RWPE1 (cell line): ENCODE results near the gene NDUFA7.

Experiments used
- CTCF ChIA-PET: fragments of 350-600 bp; sonication (Branson Sonifier 250); formaldehyde crosslinking; extraction: SDS; loops from one replicate; lab custom pipeline; 2021; lab: Yijun Ruan, JAX
- POLR2A ChIA-PET: fragments of 400-600 bp; formaldehyde crosslinking; extraction: SDS; loops from one replicate; lab custom pipeline; 2020; ENCODE audit warnings: antibody characterized with exemption; ENCODE audit not compliant: low non-redundant PET; lab: Yijun Ruan, JAX
- DNase-seq: peaks from one replicate; pipeline ENCODE4 v3.0.0; 2012; ENCODE audit warnings: low spot score
- H3K27ac ChIP-seq: fragments of 450-650 bp; 2 replicates; pipeline ENCODE4 v1.5.1; 2017
- TF ChIP-seq, protein P1 (sequence below): fragments of 450-650 bp; conservative IDR thresholded peaks from 2 replicates; pipeline ENCODE4 v1.5.1; 2017; ENCODE audit warnings: low read depth, mild to moderate bottlenecking

NDUFA7 gene

DNA sequence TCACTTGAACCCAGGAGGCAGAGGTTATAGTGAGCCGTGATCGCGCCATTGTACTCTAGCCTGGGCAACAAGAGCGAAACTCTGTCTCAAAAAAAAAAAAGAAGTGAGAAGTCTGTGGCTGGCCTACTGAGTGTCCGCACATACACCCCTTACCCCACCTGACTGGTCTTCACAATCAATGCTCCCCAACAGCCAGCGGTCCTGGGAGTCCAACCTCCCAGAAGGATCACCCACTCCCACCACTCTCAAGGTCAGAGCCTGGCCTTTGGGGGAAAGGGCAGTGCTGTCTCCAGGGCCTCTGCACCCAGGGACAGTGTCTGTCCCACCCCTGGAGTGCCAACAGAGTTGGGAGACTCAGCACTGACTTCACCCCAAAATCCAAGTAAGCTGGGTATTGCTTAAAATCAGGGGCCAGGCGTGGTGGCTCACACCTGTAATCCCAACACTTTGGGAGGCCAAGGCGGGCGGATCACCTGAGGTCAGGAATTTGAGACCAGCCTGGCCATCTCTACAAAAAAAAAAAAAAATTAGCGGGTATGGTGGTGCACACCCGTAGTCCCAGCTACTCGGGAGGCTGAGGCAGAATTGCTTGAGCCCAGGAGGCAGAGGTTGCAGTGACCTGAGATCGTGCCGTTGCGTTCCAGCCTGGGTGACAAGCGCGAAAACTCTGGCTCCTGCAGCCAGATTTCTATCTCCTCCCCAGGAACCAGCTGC, 10.7 kb downstream of the NDUFA7 start:
- ChIA-PET CTCF (interaction anchor here (0.6 to 0.8 kb wide), 2 partner anchors 8 to 270 kb away, joined by 3 to 6 read pairs; no protein-coding TSS in a partner anchor), POLR2A (no interaction called here)
- no peak for DNase-seq
- H3K27ac ChIP-seq: peak overlapping the region; percentile 75
- TF ChIP-seq, protein P1, sequence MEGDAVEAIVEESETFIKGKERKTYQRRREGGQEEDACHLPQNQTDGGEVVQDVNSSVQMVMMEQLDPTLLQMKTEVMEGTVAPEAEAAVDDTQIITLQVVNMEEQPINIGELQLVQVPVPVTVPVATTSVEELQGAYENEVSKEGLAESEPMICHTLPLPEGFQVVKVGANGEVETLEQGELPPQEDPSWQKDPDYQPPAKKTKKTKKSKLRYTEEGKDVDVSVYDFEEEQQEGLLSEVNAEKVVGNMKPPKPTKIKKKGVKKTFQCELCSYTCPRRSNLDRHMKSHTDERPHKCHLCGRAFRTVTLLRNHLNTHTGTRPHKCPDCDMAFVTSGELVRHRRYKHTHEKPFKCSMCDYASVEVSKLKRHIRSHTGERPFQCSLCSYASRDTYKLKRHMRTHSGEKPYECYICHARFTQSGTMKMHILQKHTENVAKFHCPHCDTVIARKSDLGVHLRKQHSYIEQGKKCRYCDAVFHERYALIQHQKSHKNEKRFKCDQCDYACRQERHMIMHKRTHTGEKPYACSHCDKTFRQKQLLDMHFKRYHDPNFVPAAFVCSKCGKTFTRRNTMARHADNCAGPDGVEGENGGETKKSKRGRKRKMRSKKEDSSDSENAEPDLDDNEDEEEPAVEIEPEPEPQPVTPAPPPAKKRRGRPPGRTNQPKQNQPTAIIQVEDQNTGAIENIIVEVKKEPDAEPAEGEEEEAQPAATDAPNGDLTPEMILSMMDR: no peak

DNA sequence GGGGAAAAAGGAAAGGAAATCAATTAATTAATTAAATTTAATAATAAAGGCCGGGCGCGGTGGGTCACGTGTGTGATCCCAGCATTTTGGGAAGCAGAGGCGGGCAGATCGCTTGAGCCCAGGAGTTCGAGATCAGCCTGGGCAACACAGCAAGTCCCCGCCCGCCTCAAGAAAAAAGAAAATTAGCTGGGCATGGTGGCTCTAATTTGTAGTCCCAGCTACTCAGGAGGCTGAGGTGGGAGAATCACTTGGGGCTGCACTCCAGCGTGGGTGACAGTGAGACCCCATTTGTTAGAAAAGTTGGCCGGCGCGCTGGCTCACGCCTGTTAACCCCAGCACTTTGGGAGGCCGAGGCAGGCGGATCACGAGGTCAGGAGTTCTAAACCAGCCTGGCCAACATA, 12.3 kb downstream of the NDUFA7 start:
- no peak for DNase-seq
- TF ChIP-seq, protein P1: no peak
- ChIA-PET POLR2A (no interaction called here), CTCF (no interaction called here)
- peak overlapping the region; percentile 75 for H3K27ac ChIP-seq

DNA sequence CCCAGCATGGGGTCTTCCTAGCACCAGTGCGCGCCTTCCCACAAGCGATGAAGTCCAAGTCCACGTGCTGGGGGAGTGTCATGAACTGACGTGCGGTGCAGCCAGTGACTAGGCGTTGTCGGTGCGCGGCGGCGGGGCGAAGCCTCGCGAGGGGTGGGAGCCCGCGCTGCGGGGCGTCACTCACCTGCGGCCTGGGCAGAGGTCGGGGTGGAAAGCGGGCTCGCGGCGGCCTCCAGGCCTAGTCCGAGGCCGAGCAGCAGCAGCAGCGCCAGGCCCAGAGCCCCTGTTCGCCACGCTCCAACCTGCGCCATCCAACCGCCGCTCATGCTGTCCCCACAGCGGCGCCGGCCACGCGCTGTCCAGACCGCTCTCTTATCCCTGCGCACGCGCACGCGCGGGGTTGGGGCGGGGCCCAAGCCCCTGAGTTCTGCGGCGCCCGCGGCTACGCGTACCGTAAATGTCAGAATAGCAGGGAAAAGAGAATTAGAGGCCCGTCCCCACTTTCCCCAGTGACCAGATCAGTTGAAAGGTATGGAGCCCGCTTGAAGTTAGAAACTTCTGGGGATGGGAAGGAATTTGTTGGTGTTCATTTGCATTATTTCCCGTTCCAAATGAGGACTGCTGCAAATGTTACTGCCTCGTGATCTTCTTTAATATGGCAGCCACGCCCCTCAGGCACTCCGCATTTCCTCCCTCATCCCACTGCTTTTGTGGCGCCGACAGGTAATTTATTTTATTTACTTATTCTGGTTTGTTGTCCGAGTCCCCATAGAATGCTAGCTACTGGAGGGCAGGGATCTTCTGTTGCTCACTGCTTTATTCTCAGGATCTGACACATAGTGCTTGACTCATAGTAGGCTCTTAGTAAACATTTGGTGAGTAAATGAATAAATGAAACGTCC, 13.0 kb downstream of the NDUFA7 start, which contains the start of gene CD320:
Gene CD320 (minus strand): TSS at position 394 of the 902 bp plus-strand sequence. CDS start 68 bp downstream, at position 326.
- TF ChIP-seq, protein P1: no peak
- ChIA-PET POLR2A (interaction anchor here (0.5 kb wide), 1 partner anchor 1482 kb away, joined by 3 read pairs; no protein-coding TSS in a partner anchor), CTCF (no interaction called here)
- peak; percentile 91 for DNase-seq
- H3K27ac ChIP-seq: peak within 1 kb of the TSS; percentile 75

DNA sequence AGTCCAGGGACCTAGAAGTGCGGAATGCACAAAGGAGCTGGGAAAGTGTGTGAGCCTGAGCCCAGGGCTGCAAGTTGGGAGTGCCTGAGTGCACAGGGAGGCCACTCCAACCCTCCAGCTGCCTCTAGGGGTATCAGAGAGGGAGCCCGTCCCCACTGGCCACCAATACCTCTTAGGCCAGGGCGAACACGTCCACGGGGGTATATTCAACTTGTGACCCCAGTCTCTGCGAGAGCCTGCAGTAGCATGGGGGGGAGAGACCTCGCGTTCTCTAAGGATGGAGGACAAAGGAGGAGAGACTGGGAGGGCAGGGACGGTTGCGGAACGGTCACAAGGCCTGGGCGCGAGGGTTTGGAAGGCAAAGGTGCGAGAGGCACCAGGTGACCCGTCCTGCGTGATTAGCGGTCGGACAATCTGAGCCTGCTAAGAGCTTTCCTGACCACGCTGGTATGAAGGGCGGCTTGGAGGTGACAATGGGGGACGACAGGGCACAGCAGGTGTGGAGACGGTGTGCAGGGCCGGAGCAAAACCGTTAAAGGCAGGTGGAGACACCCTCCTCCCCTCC, 13.7 kb downstream of the NDUFA7 start:
- CTCF ChIA-PET: no interaction called here
- H3K27ac ChIP-seq: peak overlapping the region; percentile 75
- DNase-seq: no peak
- TF ChIP-seq, protein P1: no peak
- POLR2A ChIA-PET: no interaction called here

DNA sequence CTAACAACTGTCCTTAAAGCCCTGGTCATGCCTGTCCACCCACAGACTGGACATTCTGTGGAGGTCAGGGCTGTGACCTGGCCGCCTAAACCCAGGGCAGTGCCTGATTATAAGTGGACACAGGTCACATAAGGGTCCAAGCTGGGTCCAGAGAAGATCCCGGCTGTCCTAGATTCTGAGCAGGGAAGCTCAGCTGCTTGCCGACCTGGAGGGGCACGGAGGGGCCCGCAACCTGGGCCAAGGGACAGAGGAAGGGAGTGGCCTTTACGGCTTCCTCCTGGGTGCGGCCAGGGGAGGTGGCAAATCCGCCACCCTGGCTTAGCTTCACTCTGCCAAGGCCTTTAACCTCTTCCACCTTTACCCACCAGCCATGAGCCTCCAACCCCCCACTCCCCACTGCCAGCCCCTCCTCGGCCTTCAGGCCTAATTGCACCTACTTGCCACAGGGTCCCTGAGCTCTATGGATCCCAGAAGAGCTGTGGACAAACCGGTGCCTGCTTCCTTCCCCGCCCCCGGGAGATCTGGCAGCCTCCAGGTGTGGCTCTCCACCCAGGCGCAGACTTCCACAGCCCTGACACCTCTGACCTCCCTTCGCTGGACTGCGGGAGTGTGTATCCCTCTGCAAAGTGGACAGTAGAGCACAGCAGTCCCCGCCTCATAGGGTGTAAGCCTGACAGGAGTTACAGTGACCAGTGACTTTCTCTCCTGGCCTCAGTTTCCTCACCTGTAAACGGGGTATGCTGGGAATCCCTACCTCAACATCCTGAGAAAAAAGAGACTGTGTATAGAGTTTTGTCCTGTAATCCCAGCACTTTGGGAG, 14.7 kb downstream of the NDUFA7 start:
- H3K27ac ChIP-seq: peak overlapping the region; percentile 75
- POLR2A ChIA-PET: no interaction called here
- TF ChIP-seq, protein P1: no peak
- CTCF ChIA-PET: no interaction called here
- no peak for DNase-seq
